GM19395 (cell line): ENCODE results near the gene CDK16.

Experiments
- ATAC-seq: cut with Tn5 transposase; IDR thresholded peaks from one replicate; pipeline ENCODE4 v1.9.1; 2021; ENCODE audit warnings: mild to moderate bottlenecking, moderate library complexity; ENCODE audit not compliant: unreplicated experiment

The CDK16 gene

DNA sequence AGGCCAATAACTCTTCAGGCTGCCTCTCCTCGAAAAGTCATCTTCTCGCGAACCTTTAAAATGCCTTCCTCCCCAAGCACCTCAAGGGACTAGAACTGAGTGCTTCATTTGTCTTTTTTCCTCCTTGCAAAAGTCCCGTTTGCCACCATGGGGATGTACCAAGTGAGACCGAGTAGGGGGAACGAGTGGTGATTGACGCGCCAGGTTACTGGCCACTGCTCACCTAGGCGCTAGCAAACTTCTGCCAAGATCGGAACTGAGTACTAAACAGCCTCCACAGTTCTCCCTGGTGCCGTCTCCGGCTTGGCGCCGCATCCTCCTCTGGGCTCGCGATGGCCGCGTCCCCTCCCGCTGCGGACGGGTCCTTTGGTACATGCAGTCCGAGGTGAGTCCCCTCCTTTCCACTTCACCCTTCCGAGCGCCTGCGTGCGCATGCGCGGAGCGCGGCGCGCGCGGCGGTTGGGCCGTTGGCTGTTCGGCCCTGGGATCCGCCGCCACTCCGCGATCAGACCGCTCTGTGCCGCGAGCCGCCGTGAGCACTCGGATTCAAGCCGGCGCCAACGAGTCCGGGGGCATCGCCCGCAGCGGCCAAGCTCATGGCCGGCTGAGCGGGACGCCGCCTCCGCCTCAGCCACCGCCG lies at the start of gene CDK16:
TSS of gene CDK16 (plus strand) at position 402 of the 640 bp plus-strand sequence. CDS start 4,877 bp downstream, outside the sequence.
- peak; percentile 60 for ATAC-seq

DNA sequence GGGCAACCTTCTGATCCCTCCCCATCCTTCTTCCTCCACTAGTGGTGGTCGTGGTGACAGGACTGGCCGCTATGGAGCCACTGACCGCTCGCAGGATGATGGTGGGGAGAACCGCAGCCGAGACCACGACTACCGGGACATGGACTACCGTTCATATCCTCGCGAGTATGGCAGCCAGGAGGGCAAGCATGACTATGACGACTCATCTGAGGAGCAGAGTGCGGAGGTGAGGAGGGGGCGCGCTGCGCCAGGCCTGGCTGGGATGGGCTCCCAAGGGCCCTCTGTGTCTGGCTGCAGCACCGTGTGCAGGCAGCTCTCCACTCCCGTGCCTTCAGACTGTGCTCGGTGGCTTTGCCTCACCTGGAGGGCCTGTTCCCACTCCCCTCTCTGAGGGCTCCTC lies 49.2 kb upstream of the CDK16 start:
- no peak for ATAC-seq

DNA sequence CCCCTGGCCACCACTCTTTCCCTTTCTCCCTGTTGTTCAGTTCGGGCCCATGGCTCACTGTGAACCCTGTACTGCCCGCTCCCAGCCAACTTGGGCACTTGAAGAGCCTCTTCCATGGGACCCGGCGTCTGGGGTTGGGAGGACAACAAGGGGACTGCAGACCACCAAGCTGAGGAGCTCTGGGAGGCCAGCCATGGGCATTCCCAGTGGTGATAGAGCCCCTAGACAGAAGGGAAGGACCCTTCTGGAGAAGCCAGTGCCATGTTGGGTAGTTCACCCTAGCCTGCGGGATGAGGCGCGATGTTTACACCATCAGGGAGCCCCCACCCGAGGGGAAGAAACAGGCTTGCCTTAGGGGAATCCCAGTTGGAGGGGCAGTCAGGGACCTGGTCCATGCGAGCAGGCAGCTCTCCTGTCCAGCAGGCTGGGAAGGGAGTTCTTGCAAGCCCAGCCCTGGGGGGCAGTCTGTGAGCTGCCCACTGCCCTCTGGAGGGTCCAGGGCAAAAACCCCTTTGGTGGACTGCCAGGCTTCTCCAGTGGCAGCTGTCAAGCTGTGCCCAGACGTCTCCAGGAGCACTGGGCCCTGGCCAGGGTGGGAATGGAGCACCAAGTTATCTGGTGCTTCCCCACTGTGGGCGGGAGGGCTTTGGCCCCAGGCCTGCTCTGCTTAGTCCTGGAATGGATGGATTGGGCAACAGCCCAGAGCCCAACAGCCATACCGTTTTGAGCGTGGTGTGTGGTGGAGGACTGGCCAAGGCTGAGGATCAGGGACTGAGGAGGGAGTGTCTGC lies 48.6 kb upstream of the CDK16 start:
- no peak for ATAC-seq

DNA sequence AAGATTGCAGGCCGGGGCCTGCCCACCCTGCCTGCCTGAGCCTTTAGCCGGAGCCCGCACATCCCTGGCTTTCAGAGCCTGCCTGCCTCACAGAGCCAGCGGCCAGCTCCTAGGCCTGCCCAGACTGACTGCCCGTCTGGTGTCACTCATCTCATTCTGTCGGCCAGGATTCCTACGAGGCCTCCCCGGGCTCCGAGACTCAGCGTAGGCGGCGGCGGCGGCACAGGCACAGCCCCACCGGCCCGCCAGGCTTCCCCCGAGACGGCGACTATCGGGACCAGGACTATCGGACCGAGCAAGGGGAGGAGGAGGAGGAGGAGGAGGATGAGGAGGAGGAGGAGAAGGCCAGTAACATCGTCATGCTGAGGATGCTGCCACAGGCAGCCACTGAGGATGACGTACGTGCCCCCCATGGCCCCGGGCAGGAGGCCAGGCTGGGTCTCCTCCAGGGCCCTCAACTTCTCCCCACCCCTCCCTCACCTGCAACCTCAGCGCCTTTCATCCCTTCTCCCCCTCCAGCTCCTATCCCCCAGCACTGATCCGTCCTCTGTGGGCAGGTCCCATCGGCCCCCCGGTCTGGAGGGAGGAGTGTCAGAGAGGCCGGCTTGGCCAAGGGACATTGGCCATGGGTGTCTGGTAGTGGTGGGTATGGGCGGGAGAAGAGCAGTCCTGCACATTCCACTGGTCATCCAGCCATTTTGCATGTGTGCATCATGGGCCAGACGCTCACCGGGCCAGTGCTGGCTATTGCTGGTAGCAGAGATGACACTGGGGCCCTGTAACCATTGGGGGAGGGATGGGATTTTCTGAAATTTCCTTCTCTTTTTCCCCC lies 47.4 kb upstream of the CDK16 start:
- no peak for ATAC-seq

DNA sequence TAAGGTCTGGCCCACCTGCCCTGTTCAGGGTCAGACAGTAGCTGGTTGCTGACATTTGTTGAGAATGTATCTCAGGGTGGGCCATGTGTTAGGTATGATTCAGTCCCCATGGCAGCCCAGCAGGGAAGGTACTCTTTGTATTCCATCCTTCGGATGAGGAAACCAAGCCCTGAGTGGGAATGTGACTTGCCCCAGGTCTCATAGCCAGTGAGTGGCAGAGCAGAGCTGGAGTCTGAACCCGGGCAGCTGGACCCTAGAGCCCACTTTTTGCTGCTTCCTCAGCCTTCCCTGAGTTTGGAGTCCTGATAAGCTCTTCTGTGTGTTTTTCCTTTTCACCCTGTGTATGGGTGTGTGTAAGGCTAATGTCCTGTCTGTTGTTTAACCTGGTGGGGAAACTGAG lies 46.5 kb upstream of the CDK16 start:
- ATAC-seq: no peak

DNA sequence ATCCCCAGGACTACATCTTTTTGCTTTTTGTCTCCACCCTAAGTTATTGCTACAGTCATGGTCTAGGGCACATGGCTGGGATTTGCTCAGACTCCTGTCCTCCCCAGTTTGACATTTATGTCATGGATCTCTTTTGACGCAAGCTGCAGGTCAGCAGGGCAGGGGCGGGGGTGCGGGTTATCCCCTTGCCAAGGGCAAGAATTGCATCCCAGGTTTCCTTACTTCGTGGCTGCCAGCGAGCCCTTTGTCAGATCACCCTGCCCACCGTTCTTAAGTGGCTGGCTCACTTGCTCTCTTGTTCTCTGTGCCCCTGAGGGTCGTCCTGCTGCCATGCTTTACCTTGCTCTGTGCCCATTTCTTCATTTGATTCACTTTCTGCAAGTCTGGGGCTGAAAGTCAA lies 45.9 kb upstream of the CDK16 start:
- no peak for ATAC-seq

DNA sequence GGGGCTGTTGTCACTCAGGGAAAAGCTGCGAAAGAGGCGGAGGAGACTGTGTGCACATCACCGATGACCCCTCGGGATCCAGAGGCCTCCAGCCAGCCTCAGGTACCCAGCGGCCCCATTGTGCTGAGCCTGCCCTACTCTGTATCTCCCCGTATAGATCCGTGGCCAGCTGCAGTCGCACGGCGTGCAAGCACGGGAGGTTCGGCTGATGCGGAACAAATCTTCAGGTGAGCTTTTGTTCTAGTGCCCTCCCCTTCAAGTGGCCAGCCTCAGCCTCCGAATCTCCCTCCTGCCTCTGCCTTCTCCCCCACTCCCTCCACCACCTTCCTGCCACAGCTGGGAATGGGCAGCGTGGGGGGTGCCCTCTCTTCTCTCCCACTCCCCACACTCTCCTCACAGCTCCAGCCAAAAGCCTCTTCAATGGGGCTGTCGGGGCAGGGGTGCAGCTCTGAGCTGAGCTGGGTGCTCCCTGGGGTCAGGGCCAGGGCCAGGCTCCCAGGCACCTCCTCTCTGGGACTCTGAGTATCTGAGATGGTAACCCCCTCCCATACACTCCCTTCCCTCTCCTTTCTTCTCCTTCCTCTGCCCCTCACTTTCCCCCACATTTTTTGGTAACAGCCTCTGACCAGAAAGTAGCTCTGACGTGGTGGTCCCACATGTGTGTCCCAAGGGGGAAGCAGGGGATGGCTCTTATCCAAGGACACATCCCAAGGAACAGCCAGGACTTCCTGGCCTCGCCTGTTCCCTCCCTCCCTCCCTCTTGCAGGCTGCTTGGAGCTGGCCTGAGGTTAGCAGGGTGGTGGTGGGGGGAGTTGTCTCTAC lies 45.3 kb upstream of the CDK16 start:
- ATAC-seq: no peak

DNA sequence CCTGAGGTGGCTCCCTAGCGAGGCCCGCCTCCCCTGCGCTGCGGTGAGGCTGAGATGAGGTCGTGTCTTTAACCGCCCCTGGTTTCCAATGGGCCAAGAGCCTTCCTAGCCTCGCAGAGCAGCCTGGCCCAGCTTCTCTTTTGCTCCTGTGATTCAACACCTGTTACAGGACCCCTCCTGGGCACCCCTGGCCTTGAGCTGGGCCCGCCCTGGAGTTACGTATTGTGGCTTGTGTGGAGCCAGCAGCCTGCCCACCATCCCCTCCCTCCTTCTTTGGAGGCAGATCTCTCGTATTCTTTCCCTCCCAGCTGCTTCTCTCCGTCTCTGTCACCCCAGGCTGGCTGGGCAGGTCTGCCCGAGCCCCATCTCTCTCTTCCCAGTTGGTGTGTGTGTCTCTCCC lies 44.1 kb upstream of the CDK16 start:
- no peak for ATAC-seq

DNA sequence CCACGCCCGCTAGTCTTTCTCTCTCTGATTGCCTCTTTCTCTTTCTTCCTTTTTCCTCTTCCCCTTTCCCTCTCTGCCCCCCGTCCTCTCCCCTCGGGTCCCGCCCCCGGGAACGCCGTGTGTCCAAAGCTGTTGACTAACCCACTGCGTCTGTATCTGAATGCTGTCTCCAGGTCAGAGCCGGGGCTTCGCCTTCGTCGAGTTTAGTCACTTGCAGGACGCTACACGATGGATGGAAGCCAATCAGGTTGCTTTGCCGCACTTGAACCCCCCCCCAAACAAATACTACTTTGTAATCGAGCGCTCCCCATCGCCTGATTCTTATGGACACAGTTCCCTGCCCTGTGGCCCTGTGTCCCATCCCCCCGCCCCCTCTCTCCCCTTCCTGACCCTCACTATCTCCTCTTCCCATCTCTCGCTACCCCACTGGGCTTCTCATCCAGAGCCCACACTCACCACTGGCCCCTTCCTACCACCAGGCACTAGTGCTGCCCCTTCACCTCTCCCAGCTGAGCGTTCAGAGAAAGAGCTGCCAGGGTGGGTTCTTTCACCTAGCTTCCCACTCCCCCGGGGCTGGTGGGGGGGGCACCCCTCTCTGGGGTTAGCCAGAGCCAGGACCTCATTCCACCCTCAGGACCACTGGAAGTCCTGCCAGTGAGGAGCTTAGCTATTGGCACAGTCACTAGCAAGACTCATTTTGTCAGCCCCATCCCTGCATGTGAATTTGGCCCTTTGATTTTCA lies 43.5 kb upstream of the CDK16 start:
- ATAC-seq: no peak

DNA sequence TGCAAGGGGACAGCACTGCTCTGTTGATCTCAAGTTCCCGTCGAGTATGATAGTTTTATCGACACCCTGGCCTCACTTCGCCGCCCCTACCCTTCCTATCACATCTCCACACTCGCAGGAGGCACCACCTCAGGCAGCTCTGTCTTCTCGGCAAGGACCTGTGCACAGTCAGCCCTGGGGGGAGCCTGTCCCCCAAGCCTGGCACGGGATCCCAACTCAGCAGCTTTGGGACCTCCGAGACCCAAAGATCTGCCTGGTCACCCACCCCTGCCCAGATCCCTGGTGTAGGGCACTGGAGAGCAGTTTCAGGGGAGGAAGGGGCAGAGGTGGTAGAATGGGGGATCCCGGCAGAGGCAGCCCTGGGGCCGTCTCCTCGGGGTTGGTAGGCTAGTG lies 42.9 kb upstream of the CDK16 start:
- ATAC-seq: no peak

DNA sequence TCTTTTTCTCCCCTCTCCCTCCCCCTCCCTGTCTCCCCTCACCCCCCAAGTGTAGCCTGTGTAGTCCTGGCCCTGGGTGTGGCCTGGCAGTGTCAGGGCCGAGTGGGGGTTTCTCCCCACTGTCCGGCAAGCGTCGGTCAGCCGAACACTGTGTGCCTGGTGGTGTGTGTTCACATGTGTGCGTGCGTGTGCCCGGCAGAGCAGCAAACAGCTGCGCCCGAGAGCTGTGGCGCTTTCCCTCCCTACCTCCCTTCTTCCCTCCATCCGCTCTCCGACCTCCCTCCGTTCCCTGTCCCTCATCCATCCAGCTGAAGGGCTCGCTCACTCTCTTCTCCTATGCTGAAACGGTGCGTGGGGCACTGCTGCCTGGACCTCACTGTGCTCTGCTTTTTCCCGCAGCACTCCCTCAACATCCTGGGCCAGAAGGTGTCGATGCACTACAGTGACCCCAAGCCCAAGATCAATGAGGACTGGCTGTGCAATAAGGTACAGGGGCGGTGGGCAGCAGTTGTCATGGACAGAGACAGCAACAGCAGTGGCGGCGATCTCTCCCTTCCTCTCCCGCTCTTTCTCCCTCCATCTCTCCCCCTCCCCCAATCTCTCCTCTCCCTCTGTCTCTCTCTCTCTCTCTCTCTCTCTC lies 42.3 kb upstream of the CDK16 start:
- ATAC-seq: no peak

DNA sequence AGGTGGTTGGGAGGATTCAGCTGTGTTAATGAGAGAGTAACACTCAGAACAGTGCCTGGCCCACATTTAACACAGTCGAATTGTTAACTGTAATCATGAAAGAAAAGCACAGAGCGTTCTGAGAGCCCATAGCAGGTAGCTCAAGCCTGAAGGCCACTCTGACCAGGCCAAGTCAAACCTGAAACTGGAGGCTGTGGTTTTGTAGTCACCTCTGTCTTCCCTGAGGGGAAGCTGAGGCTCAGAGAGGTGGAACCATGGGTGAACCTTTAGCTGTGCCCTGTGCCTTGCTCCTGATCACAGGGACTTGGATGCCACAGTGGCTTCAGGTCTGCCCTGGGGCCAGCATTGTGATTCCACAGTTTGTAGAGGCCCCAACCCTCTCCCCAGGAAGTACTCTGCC lies 41.4 kb upstream of the CDK16 start:
- ATAC-seq: no peak

DNA sequence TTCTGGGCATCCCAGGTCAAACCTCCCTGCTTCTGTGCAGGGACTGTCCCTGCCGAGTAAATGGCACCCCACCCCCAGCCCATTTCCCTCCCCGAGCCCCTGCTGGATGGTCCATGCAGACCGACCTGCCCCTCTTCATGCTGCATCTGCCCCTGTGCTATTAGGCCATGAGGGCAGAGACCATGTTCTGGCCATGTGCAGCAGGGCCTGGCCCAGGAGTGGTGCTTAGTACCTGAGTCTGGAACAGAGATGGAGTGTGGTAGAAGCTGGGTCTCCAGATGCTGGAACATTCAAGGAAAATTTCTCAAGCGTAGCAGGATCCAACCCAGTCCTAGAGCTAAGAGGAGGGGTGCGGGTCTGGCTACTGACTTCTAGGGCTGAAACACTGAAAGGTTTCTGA lies 40.1 kb upstream of the CDK16 start:
- ATAC-seq: no peak

DNA sequence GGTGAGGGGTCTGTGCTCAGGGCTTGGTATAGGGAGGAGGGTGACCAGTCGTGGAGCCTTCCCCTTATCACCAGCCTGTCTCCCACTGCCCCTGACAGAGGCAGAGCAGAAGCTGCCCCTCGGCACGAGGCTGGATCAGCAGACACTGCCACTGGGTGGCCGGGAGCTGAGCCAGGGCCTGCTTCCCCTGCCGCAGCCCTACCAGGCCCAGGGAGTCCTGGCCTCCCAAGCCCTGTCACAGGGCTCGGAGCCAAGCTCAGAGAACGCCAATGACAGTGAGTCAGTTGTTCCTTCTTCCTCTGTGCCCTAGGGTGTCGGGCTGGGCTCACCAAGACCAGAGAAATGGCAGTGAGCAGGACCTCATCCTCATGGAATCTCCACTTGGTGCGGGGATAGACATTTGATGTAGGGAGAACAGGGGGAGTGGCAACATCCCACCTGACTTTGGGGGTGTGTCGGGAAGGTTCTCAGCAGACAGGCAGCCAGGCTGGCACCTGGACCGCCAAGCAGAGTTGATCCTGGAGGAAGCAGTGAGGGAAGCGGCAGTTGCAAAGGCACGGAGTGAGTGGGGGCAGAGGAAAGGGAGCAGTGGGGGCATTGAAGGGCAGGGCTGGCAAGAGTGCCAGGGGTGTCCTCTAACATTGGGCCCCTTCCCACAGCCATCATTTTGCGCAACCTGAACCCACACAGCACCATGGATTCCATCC lies 39.1 kb upstream of the CDK16 start:
- no peak for ATAC-seq

DNA sequence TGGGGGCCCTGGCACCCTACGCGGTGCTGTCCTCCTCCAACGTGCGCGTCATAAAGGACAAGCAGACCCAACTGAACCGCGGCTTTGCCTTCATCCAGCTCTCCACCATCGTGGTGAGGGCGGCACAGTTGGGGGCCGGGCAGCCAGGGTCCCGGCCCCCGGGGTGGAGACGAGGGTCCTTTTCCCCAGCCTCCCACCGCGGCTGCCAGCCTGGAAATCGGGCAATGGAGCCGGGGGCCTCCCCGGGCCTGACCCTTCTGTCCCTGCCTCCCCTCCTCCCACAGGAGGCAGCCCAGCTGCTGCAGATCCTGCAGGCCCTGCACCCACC lies 38.6 kb upstream of the CDK16 start:
- no peak for ATAC-seq

DNA sequence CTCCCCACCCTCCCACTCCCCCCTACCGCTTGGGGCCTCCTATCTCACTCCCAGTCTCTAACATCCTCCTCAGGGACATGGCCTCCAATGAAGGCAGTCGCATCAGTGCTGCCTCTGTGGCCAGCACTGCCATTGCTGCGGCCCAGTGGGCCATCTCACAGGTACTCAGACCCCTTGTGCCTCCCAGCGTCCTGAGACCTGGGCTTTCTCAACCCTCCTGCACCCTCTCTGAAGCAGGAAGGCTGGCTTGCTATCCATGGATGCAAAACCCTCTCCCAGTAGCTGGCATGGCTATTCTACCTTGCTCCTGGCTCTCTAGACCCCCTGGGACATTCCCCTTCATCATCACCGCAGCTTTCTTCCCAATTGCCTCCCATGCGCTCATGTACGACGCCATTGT lies 38.1 kb upstream of the CDK16 start:
- no peak for ATAC-seq

DNA sequence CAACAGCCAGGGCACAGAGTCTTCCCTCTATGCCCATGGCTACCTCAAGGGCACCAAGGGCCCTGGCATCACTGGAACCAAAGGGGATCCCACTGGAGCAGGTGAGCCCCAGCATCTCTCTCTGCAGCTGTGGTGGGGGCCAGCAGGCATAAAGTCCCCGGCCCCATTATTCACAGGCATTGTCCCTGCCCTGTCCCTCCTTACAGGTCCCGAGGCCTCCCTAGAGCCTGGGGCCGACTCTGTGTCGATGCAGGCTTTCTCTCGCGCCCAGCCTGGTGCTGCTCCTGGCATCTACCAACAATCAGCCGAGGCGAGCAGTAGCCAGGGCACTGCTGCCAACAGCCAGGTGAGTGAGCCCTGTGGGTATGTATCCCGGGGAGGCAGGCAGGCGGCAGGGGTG lies 37.2 kb upstream of the CDK16 start:
- ATAC-seq: no peak

DNA sequence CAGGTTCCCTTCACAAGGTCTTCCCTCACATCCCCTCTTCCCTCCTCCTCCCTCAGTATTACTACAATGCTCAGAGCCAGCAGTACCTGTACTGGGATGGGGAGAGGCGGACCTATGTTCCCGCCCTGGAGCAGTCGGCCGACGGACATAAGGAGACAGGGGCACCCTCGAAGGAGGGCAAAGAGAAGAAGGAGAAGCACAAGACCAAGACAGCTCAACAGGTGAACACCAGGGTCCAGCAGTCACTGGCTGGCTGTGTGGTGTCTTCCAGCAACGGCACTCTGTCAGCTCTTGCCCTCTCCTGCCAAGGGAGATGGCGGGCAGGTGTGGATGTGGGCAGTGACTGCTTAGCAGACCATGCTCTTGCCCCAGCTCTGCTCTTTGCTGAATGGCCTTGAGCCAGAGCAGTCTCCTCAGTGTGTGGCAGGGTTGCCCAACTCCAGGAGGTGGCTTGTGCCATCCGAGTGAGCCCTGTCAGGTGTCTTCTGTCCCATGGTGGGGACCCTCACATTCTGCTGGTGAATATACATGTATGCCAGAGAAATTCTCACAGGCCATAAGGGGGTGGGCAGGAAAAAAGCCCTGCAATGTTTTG lies 36.3 kb upstream of the CDK16 start:
- no peak for ATAC-seq

DNA sequence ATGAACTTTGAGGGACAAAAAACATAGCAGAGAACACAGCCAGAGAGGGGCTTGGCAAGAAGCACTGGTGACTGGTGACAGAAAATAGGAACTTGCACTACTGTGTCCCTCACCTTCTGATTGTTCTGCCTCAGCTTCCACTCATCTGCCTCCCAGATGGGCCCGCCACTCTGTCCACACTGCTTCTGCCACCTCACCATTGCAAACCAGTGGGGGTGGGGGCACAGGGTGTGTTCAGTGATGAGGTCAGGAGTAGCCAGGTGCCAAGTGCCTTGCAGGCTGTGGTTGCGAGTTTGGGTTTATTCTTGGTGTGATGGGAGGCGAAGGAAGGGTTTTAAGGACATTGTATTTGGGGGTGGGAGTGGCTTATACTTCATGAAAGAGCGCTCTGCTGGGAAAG lies 34.0 kb upstream of the CDK16 start:
- ATAC-seq: no peak
